A549 (cell line): Measurements from ENCODE around the gene YOD1. TPM values are rescaled to one million over a fixed set of nuclear protein-coding genes. Genes with fewer than 3 reads are reported as not detected.

ENCODE experiments used
- ATAC-seq, 2 experiments: fragments of 200-7000 bp in 1 of 2; fragments of >200 bp in 1 of 2; cut with Nextera tagmentation in 1 of 2; cut with Tn5 transposase in 1 of 2; 3 replicates each; pipeline versions ENCODE4 v1.8.0 to v1.9.1; 2018 to 2020; ENCODE audit warnings: mild to moderate bottlenecking in 1 of 2, moderate library complexity in 1 of 2
- CTCF ChIA-PET: fragments of 300-600 bp; sonication (Branson Sonifier 250); formaldehyde crosslinking; extraction: SDS; loops from one replicate; lab custom pipeline; 2021; ENCODE audit warnings: antibody characterized with exemption, inconsistent platforms; lab: Yijun Ruan, JAX
- POLR2A ChIA-PET: fragments of 350-600 bp; formaldehyde crosslinking; extraction: SDS; loops from one replicate; lab custom pipeline; 2021; ENCODE audit warnings: antibody characterized with exemption, inconsistent platforms; lab: Yijun Ruan, JAX
- DNase-seq, 2 experiments: peaks; one replicate each; pipeline versions ENCODE4 v3.0.0 to v3.0.0-alpha.2; 2011 to 2016; ENCODE audit warnings: low read depth in 1 of 2, low spot score in 1 of 2
- FAIRE-seq: peaks from 2 replicates; lab custom pipeline; 2011; peaks lifted over from hg19 to GRCh38; lab: Jason Lieb, UNC
- H3K27ac ChIP-seq, 2 experiments: fragments of >200 bp; sonication (Bioruptor Twin); formaldehyde crosslinking; 3 replicates each; pipeline ENCODE4 v1.5.1; 2016 to 2017
- H3K4me1 ChIP-seq: fragments of >200 bp; sonication (Bioruptor Twin); formaldehyde crosslinking; 3 replicates; pipeline ENCODE4 v1.6.1; 2016
- H3K4me2 ChIP-seq: fragments of >200 bp; sonication (Bioruptor Twin); formaldehyde crosslinking; 3 replicates; pipeline ENCODE4 v1.6.1; 2016
- H3K4me3 ChIP-seq: fragments of >200 bp; sonication (Bioruptor Twin); formaldehyde crosslinking; 3 replicates; pipeline ENCODE4 v1.5.1; 2016
- H3K9me3 ChIP-seq: fragments of >200 bp; sonication (Bioruptor Twin); formaldehyde crosslinking; 3 replicates; pipeline ENCODE4 v1.6.1; 2016
- CEBPB ChIP-seq, 2 experiments: fragments of >200 bp in 1 of 2; sonication (Bioruptor Twin) in 1 of 2; formaldehyde crosslinking in 1 of 2; IDR thresholded peaks; 2 replicates each; pipeline ENCODE4 v1.6.1; 2012 to 2016
- EHMT2 ChIP-seq: fragments of 200-600 bp; sonication (generic); IDR thresholded peaks from 2 replicates; pipeline ENCODE4 v1.6.1; 2016; ENCODE audit warnings: antibody characterized with exemption, low read depth, mild to moderate bottlenecking, moderate library complexity
- EP300 ChIP-seq, 2 experiments: fragments of >200 bp; sonication (Bioruptor Twin); formaldehyde crosslinking; IDR thresholded peaks; 2 replicates in 1 of 2; 3 replicates in 1 of 2; pipeline ENCODE4 v1.6.1; 2016 to 2017
- FOXS1 ChIP-seq: fragments of 250-450 bp; sonication (Bioruptor Pico); IDR thresholded peaks from 2 replicates; pipeline ENCODE4 v1.5.0; 2020; ENCODE audit warnings: mild to moderate bottlenecking, moderate library complexity
- HDAC2 ChIP-seq: fragments of 200-600 bp; sonication (generic); IDR thresholded peaks from 2 replicates; pipeline ENCODE4 v1.6.1; 2016
- HOXB13 ChIP-seq: fragments of 250-450 bp; sonication (Bioruptor Pico); IDR thresholded peaks from 2 replicates; pipeline ENCODE4 v1.5.0; 2020; ENCODE audit warnings: low read depth, mild to moderate bottlenecking, moderate library complexity
- KDM1A ChIP-seq: fragments of 200-600 bp; sonication (generic); IDR thresholded peaks from 2 replicates; pipeline ENCODE4 v1.6.1; 2016; ENCODE audit warnings: low read depth, mild to moderate bottlenecking
- KDM5A ChIP-seq: fragments of 200-600 bp; sonication (generic); IDR thresholded peaks from 2 replicates; pipeline ENCODE4 v1.6.1; 2016; ENCODE audit warnings: antibody characterized with exemption, mild to moderate bottlenecking
- MAZ ChIP-seq: fragments of 150-350 bp; IDR thresholded peaks from 2 replicates; pipeline ENCODE4 v1.6.1; 2014; ENCODE audit warnings: antibody characterized with exemption, low read depth, low read length, borderline replicate concordance
- NPAS2 ChIP-seq: fragments of 250-450 bp; sonication (Bioruptor Pico); IDR thresholded peaks from 2 replicates; pipeline ENCODE4 v1.8.0; 2022; ENCODE audit warnings: mild to moderate bottlenecking, moderate library complexity, borderline replicate concordance
- RFX5 ChIP-seq: fragments of 450-650 bp; IDR thresholded peaks from 2 replicates; pipeline ENCODE4 v1.7.1; 2014; ENCODE audit warnings: antibody characterized with exemption, mild to moderate bottlenecking, moderate library complexity
- RNF2 ChIP-seq: fragments of 200-600 bp; sonication (generic); IDR thresholded peaks from 2 replicates; pipeline ENCODE4 v1.6.1; 2016; ENCODE audit warnings: low read depth, mild to moderate bottlenecking, antibody characterized with exemption, moderate library complexity, borderline replicate concordance
- ZFP36 ChIP-seq: fragments of 450-650 bp; IDR thresholded peaks from 2 replicates; pipeline ENCODE4 v1.6.1; 2014; ENCODE audit warnings: borderline replicate concordance; ENCODE audit not compliant: partially characterized antibody
- WGBS: methylation state at CpG from one replicate; pipeline ENCODE4 v1.1.6; 2017; ENCODE audit errors: missing lambda C conversion rate; 5-methylcytosine and 5-hydroxymethylcytosine counted together
- polyA plus RNA-seq, 4 experiments: library from polyadenylated mRNA; depleted of rRNA in 3 of 4; stranded (reverse); fragments of >200 nt; fragmentation: RNase III in 1 of 4; extraction: RNeasy Plus Mini Kit Qiagen cat#74134 plus additional on column Dnase treatment in 1 of 4; gene quantifications; 2 replicates in 3 of 4; 3 replicates in 1 of 4; pipeline ENCODE4 v1.2.3, GENCODE V29; 2011 to 2017
- TF ChIP-seq, protein P1 (sequence below): IDR thresholded peaks from 2 replicates; pipeline ENCODE4 v1.6.1; 2012
- TF ChIP-seq, protein P2 (sequence below): fragments of >200 bp; sonication (Bioruptor Twin); formaldehyde crosslinking; IDR thresholded peaks from 3 replicates; pipeline ENCODE4 v1.6.1; 2016
- TF ChIP-seq, protein P3 (sequence below): fragments of 200-600 bp; sonication (generic); IDR thresholded peaks from 2 replicates; pipeline ENCODE4 v1.6.1; 2016; ENCODE audit warnings: antibody characterized with exemption, mild to moderate bottlenecking, moderate library complexity
- TF ChIP-seq, protein P4 (sequence below): fragments of >200 bp; sonication (Bioruptor Twin); formaldehyde crosslinking; IDR thresholded peaks from 2 replicates; pipeline ENCODE4 v1.6.1; 2016
- TF ChIP-seq, protein P5 (sequence below): fragments of 450-650 bp; IDR thresholded peaks from 2 replicates; pipeline ENCODE4 v1.6.1; 2014; ENCODE audit warnings: antibody characterized with exemption
- TF ChIP-seq, protein P6 (sequence below): fragments of 250-450 bp; sonication (Bioruptor Pico); IDR thresholded peaks from 2 replicates; pipeline ENCODE4 v1.5.0; 2020; ENCODE audit warnings: low read depth, mild to moderate bottlenecking, moderate library complexity
- TF ChIP-seq, protein P7 (sequence below): IDR thresholded peaks from 2 replicates; pipeline ENCODE4 v1.6.1; 2012; ENCODE audit warnings: low read depth, borderline replicate concordance

YOD1 gene
- polyA plus RNA-seq, 2 of the 4 experiments (the other 2 are of a cell fraction): 7.0 to 10.3 TPM

DNA sequence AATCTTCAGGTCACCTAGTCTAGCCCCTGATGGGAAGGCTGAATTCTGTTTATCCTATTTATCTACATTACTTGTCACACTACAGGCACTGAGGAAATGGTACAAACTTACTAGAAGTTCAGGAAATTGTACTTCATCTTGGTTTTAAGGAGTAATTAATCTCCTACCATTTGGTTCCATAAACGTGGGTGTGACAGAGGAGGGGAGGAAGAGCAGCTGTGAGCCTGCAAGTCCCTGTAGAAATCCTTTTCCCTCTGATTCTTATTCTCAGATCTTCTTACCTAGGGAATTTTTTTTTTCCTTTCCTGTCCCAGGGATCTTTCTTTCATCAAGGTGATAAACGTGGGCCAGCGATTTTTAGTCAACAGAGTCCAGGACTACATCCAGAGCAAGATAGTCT lies 16.2 kb upstream of the YOD1 start:
- no peak for ATAC-seq
- FAIRE-seq: no peak
- no peak overlapping the region for H3K4me3 ChIP-seq
- no peak overlapping the region for H3K4me2 ChIP-seq
- POLR2A ChIA-PET: no interaction called here
- 57% methylated on average over 3 of the region's 3 CpGs for WGBS
- no peak for DNase-seq
- TF ChIP-seq, protein P1, sequence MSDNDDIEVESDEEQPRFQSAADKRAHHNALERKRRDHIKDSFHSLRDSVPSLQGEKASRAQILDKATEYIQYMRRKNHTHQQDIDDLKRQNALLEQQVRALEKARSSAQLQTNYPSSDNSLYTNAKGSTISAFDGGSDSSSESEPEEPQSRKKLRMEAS: no peak
- TF ChIP-seq CEBPB (IDR thresholded peaks at IDR 0.05) (no peak), RFX5 (no peak), FOXS1 (no peak), EP300 (IDR thresholded peaks at IDR 0.05) (no peak), RNF2 (no peak), HOXB13 (CRISPR knock-in tag) (no peak), ZFP36 (no peak), MAZ (no peak)
- TF ChIP-seq, protein P2, sequence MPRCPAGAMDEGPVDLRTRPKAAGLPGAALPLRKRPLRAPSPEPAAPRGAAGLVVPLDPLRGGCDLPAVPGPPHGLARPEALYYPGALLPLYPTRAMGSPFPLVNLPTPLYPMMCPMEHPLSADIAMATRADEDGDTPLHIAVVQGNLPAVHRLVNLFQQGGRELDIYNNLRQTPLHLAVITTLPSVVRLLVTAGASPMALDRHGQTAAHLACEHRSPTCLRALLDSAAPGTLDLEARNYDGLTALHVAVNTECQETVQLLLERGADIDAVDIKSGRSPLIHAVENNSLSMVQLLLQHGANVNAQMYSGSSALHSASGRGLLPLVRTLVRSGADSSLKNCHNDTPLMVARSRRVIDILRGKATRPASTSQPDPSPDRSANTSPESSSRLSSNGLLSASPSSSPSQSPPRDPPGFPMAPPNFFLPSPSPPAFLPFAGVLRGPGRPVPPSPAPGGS: no peak
- H3K4me1 ChIP-seq: no peaks in the 10 kb centered on the region
- CTCF ChIA-PET: interaction anchor here (1.3 to 2.5 kb wide), 2 partner anchors 8 to 17 kb away, joined by 4 to 14 read pairs; no protein-coding TSS in a partner anchor
- no peak overlapping the region for H3K27ac ChIP-seq
- no peaks in the 10 kb centered on the region for H3K9me3 ChIP-seq

DNA sequence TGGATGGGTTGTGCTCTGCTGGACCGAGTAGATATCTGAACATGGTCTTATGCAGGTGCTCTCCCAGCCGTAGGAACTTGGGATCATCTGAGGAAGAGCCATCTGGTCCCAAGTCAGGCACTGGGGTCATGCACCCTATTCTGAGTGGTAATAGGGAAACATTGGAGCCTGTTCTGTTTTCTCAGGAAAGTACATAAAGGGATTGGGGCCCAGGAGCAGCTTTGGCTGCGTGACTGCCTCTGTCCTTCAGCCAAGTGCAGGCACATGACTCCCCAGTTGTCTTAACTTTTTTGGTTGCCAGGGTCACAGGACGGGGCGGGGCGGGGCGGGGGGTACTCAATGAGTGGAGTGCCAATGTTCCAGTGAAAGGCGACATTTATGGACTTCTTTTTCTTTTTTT lies 13.6 kb upstream of the YOD1 start:
- Histone ChIP-seq H3K4me2 (no peak overlapping the region), H3K4me3 (no peak overlapping the region), H3K9me3 (no peaks in the 10 kb centered on the region), H3K27ac (no peak overlapping the region), H3K4me1 (no peaks in the 10 kb centered on the region)
- DNase-seq: no peak
- TF ChIP-seq NPAS2 (no peak), KDM5A (no peak), RFX5 (no peak), HDAC2 (no peak), EHMT2 (no peak), KDM1A (no peak), FOXS1 (no peak), RNF2 (no peak), CEBPB (IDR thresholded peaks at IDR 0.05) (no peak)
- TF ChIP-seq, protein P3, sequence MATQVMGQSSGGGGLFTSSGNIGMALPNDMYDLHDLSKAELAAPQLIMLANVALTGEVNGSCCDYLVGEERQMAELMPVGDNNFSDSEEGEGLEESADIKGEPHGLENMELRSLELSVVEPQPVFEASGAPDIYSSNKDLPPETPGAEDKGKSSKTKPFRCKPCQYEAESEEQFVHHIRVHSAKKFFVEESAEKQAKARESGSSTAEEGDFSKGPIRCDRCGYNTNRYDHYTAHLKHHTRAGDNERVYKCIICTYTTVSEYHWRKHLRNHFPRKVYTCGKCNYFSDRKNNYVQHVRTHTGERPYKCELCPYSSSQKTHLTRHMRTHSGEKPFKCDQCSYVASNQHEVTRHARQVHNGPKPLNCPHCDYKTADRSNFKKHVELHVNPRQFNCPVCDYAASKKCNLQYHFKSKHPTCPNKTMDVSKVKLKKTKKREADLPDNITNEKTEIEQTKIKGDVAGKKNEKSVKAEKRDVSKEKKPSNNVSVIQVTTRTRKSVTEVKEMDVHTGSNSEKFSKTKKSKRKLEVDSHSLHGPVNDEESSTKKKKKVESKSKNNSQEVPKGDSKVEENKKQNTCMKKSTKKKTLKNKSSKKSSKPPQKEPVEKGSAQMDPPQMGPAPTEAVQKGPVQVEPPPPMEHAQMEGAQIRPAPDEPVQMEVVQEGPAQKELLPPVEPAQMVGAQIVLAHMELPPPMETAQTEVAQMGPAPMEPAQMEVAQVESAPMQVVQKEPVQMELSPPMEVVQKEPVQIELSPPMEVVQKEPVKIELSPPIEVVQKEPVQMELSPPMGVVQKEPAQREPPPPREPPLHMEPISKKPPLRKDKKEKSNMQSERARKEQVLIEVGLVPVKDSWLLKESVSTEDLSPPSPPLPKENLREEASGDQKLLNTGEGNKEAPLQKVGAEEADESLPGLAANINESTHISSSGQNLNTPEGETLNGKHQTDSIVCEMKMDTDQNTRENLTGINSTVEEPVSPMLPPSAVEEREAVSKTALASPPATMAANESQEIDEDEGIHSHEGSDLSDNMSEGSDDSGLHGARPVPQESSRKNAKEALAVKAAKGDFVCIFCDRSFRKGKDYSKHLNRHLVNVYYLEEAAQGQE: no peak
- TF ChIP-seq, protein P4, sequence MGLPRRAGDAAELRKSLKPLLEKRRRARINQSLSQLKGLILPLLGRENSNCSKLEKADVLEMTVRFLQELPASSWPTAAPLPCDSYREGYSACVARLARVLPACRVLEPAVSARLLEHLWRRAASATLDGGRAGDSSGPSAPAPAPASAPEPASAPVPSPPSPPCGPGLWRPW: no peak
- TF ChIP-seq, protein P5, sequence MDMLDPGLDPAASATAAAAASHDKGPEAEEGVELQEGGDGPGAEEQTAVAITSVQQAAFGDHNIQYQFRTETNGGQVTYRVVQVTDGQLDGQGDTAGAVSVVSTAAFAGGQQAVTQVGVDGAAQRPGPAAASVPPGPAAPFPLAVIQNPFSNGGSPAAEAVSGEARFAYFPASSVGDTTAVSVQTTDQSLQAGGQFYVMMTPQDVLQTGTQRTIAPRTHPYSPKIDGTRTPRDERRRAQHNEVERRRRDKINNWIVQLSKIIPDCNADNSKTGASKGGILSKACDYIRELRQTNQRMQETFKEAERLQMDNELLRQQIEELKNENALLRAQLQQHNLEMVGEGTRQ: no peak
- TF ChIP-seq, protein P6, sequence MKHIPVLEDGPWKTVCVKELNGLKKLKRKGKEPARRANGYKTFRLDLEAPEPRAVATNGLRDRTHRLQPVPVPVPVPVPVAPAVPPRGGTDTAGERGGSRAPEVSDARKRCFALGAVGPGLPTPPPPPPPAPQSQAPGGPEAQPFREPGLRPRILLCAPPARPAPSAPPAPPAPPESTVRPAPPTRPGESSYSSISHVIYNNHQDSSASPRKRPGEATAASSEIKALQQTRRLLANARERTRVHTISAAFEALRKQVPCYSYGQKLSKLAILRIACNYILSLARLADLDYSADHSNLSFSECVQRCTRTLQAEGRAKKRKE (CRISPR knock-in tag): no peak
- TF ChIP-seq, protein P7, sequence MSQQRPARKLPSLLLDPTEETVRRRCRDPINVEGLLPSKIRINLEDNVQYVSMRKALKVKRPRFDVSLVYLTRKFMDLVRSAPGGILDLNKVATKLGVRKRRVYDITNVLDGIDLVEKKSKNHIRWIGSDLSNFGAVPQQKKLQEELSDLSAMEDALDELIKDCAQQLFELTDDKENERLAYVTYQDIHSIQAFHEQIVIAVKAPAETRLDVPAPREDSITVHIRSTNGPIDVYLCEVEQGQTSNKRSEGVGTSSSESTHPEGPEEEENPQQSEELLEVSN: no peak
- POLR2A ChIA-PET: no interaction called here
- CTCF ChIA-PET: interaction anchor here (0.6 to 0.9 kb wide), 2 partner anchors 10 to 262 kb away, joined by 3 to 4 read pairs; no protein-coding TSS in a partner anchor
- WGBS: 89% methylated on average over 8 of the region's 8 CpGs
- no peak for ATAC-seq
- no peak for FAIRE-seq
